BJ (cell line): Measurements from ENCODE around the gene CUL3. TPM values are rescaled to one million over a fixed set of nuclear protein-coding genes. Genes with fewer than 3 reads are reported as not detected.
"Not testable (repeated sequence)": the region's sequence is repeated elsewhere in the genome, so short reads cannot be mapped to it uniquely, and the experiment has no call there.

Experiments
- CTCF ChIA-PET: fragments of 350-600 bp; formaldehyde crosslinking; extraction: SDS; loops from one replicate; lab custom pipeline; 2021; ENCODE audit warnings: antibody characterized with exemption, inconsistent platforms; lab: Yijun Ruan, JAX
- POLR2A ChIA-PET: fragments of 300-600 bp; sonication (Branson Sonifier 250); formaldehyde crosslinking; extraction: SDS; loops from one replicate; lab custom pipeline; 2021; ENCODE audit warnings: antibody characterized with exemption; lab: Charles Lee
- DNase-seq: peaks from one replicate; pipeline ENCODE4 v3.0.0-alpha.2; 2011; ENCODE audit warnings: low read depth
- H3K27me3 ChIP-seq: 2 replicates; pipeline ENCODE4 v1.6.0; 2011; ENCODE audit warnings: low read length; ENCODE audit not compliant: control insufficient read depth, insufficient read depth
- H3K36me3 ChIP-seq: 2 replicates; pipeline ENCODE4 v1.5.1; 2011; ENCODE audit warnings: low read length; ENCODE audit not compliant: control insufficient read depth, insufficient read depth
- H3K4me3 ChIP-seq: 2 replicates; pipeline ENCODE4 v1.5.1; 2011; ENCODE audit warnings: low read depth, mild to moderate bottlenecking, control low read depth, low read length
- polyA plus RNA-seq: library from polyadenylated mRNA; depleted of rRNA; stranded (reverse); fragments of >200 nt; gene quantifications from 2 replicates; pipeline ENCODE4 v1.2.3, GENCODE V29; 2011
- TF ChIP-seq, protein P1 (sequence below): IDR thresholded peaks from 2 replicates; pipeline ENCODE4 v1.5.1; 2011; ENCODE audit warnings: low read depth, mild to moderate bottlenecking, control low read depth, inconsistent platforms, low read length, moderate library complexity; ENCODE audit not compliant: insufficient read depth

The CUL3 gene
- polyA plus RNA-seq, 1 experiment, result 12.8 TPM

DNA sequence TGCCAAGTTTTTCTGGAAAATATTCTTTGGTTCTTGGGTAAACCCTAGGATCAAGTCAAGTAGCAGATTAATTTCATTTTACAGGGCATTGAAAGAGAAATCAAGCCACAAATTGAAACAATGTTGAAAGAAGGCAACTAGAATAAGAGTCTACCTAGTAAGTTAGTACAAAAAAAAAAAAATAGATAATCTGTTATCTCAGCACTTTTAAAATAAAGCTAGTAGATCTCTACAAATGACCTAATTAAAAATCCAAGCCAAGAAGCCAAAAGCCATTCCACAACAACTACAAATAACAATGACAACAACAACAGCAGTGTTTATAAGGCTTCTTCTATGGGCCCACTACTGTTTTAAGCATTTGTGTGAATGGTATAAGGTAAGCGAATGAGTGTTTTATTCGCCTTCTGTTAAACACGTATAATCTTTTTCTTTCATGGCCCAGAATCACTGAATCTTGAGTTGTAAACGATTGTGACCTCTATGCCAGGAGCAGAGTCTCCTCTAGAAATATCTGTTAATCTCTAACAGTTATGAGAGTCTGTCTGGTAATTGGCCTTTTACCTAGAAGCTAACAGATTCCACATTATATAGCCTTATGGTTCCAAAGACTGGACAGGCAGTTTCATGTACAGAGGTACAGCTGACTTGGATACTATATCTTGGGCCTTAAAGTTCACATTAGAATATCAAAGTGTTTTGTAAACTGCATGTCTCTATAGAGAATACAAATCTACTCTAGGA lies 28.6 kb upstream of the CUL3 start:
- ChIA-PET CTCF (no interaction called here), POLR2A (no interaction called here)
- Histone ChIP-seq H3K27me3 (0 out of 2 replicates have a peak, but pooled peaks cover 1% of the 10 kb centered on the region), H3K4me3 (no peak overlapping the region), H3K36me3 (no peaks in the 10 kb centered on the region)
- TF ChIP-seq, protein P1, sequence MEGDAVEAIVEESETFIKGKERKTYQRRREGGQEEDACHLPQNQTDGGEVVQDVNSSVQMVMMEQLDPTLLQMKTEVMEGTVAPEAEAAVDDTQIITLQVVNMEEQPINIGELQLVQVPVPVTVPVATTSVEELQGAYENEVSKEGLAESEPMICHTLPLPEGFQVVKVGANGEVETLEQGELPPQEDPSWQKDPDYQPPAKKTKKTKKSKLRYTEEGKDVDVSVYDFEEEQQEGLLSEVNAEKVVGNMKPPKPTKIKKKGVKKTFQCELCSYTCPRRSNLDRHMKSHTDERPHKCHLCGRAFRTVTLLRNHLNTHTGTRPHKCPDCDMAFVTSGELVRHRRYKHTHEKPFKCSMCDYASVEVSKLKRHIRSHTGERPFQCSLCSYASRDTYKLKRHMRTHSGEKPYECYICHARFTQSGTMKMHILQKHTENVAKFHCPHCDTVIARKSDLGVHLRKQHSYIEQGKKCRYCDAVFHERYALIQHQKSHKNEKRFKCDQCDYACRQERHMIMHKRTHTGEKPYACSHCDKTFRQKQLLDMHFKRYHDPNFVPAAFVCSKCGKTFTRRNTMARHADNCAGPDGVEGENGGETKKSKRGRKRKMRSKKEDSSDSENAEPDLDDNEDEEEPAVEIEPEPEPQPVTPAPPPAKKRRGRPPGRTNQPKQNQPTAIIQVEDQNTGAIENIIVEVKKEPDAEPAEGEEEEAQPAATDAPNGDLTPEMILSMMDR, result no peak
- DNase-seq, result no peak

DNA sequence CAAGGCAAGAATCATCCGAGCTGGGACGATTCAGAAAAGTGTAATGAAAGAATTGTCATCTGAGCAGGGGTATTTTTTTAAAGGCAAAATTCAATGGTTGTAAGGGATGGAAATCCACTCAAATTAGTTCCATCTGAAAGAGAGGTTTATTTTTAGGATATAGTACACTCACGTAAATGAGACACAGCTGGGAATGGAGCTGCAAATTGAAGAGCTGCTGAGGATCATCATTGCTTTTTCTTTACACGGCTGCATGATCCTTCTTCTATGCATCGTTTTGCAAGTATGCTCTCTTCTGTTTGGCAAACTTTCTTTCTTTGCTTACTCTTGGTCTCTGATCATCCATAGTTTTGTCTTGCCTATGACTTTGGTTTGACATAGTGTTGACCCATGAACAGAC lies 27.4 kb upstream of the CUL3 start:
- TF ChIP-seq, protein P1, result no peak
- DNase-seq, result peak; percentile 7
- H3K27me3 ChIP-seq, result 0 out of 2 replicates have a peak, but pooled peaks cover 1% of the 10 kb centered on the region
- CTCF ChIA-PET, result no interaction called here
- POLR2A ChIA-PET, result no interaction called here
- no peaks in the 10 kb centered on the region for H3K36me3 ChIP-seq
- H3K4me3 ChIP-seq, result no peak overlapping the region

DNA sequence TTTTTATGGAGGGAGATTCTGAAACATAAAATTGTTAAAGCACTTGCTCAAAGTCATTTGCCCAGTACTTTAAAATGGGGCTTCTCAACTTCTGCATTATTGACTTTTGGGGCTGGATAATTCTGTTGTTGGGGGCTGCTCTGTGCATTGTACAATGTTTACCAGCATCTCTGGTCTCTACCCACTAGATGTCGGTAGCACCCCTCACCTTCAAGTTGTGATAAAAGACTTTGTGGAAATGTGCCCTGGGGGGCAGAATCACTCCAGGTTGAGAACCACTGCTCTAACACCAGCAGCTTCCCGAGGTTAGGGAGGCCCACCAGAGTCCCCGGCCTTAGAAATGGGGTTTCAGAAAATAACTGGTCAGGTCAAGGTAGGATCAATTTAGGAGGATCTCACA lies 26.8 kb upstream of the CUL3 start:
- no peak overlapping the region for H3K4me3 ChIP-seq
- 0 out of 2 replicates have a peak, but pooled peaks cover 1% of the 10 kb centered on the region for H3K27me3 ChIP-seq
- no peak for DNase-seq
- POLR2A ChIA-PET, result no interaction called here
- no peaks in the 10 kb centered on the region for H3K36me3 ChIP-seq
- TF ChIP-seq, protein P1, result no peak
- CTCF ChIA-PET, result no interaction called here

DNA sequence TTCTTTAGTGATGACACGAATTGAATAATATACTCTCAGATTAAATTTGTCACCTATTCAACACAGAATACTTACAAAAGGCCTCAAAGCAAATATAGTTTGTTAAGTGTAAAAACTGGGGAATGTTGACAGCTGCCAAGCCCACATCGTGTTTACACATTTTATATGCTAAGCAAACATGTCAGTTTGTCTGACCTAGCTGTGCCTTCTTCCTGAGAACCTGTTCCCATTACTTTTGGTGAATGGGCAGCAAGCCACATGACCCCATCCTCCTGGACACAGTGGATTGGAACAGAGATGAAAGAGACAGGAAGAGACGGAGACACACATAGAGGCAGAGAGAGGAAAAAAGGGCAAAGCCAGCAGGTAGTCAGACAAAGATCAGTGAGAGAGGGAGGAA lies 22.9 kb upstream of the CUL3 start:
- POLR2A ChIA-PET, result no interaction called here
- TF ChIP-seq, protein P1, result no peak
- Histone ChIP-seq H3K36me3 (no peaks in the 10 kb centered on the region), H3K27me3 (0 out of 2 replicates have a peak, but pooled peaks cover 1% of the 10 kb centered on the region), H3K4me3 (no peak overlapping the region)
- DNase-seq, result no peak
- CTCF ChIA-PET, result interaction anchor here (1.3 kb wide), 1 partner anchor 43 kb away, joined by 3 read pairs; no protein-coding TSS in a partner anchor

DNA sequence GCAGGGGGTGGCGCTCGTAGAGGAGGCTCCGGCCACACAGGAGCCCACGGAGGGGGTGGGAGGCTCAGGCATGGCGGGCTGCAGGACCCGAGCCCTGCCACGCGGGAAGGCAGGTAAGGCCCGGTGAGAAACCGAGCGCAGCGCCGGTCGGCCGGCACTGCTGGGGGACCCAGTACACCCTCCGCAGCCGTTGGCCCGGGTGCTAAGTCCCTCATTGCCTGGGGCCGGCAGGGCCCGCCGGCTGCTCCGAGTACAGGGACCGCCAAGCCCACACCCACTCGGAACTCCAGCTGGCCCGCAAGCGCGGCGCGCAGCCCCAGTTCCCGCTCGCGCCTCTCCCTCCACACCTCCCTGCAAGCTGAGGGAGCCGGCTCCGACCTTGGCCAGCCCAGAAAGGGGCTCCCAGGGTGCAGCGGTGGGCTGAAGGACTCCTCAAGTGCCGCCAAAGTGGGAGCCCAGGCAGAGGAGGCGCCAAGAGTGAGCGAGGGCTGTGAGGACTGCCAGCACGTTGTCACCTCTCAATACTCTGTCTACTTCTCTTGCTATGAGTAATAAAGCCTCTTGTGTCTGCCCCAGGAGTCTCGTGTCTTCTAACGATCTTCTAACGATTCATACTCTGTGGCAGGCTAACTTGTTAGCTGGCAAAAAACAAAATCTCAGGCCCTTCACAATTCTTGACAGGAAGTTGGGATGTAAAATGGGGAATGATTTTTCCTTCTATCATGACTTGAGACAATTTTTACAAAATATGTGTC lies 18.8 kb upstream of the CUL3 start:
- POLR2A ChIA-PET, result not testable (repeated sequence)

DNA sequence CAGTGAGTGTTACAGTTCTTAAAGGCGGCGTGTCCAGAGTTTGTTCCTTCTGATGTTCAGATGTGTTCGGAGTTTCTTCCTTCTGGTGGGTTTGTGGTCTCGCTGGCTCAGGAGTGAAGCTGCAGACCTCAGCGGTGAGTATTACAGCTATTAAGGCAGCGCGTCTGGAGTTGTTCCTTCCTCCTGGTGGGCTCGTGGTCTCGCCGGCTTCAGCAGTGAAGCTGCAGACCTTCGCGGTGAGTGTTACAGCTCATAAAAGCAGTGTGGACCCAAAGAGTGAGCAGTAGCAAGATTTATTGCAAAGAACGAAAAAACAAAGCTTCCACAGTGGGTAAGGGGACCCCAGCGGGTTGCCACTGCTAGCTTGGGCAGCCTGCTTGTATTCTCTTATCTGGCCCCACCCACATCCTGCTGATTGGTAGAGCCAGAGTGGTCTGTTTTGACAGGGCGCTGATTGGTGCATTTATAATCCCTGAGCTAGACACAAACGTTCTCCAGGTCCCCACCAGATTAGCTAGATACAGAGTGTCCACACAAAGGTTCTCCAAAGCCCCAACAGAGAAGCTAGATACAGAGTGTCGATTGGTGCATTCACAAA lies 17.7 kb upstream of the CUL3 start:
- POLR2A ChIA-PET, CTCF ChIA-PET: not testable (repeated sequence)

More for the DNA sequence above, 18.8 kb upstream of the CUL3 start:
- H3K4me3 ChIP-seq, H3K36me3 ChIP-seq, CTCF ChIA-PET, DNase-seq, H3K27me3 ChIP-seq: not testable (repeated sequence)

More for the DNA sequence above, 17.7 kb upstream of the CUL3 start:
- not testable (repeated sequence) for H3K4me3 ChIP-seq, DNase-seq, H3K27me3 ChIP-seq, H3K36me3 ChIP-seq
